ENCODE data around the gene EEF1AKMT1.

DNA sequence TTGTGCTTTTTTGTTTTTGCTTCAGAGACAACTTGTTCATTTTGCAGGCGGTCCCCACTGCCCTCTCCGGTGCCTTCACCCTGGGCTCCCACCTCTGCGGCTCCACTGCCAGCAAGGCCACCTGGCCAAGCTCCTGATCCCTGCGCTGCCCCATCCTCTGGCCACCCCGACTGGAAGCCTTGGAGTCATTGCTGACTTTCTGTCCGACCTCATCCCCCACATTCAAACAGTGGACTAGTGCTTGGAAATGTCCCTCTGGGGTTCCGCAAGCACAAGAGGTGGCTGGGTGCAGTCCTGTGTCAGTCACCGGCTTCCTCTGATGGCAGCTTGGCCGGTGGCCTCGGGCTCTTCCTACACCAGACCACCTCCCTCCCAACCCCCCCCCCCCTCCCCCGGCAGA lies 53.3 kb downstream of the EEF1AKMT1 start:
- TF ChIP-seq, protein P1, sequence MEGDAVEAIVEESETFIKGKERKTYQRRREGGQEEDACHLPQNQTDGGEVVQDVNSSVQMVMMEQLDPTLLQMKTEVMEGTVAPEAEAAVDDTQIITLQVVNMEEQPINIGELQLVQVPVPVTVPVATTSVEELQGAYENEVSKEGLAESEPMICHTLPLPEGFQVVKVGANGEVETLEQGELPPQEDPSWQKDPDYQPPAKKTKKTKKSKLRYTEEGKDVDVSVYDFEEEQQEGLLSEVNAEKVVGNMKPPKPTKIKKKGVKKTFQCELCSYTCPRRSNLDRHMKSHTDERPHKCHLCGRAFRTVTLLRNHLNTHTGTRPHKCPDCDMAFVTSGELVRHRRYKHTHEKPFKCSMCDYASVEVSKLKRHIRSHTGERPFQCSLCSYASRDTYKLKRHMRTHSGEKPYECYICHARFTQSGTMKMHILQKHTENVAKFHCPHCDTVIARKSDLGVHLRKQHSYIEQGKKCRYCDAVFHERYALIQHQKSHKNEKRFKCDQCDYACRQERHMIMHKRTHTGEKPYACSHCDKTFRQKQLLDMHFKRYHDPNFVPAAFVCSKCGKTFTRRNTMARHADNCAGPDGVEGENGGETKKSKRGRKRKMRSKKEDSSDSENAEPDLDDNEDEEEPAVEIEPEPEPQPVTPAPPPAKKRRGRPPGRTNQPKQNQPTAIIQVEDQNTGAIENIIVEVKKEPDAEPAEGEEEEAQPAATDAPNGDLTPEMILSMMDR (conservative IDR thresholded peaks at IDR 0.05; ENCODE audit: low read depth in 2 of 2): no peak
- TF ChIP-seq CREB1 (CRISPR knock-in tag; IDR thresholded peaks at IDR 0.05; ENCODE audit: low read depth): no peak
- no peak for TF ChIP-seq POLR2AphosphoS5 (IDR thresholded peaks at IDR 0.05; ENCODE audit: low read depth)
- no peak for TF ChIP-seq EZH2phosphoT487 (IDR thresholded peaks at IDR 0.05; ENCODE audit: unreplicated experiment)
- no peak for TF ChIP-seq EZH2 (IDR thresholded peaks at IDR 0.05; ENCODE audit: low read depth, unreplicated experiment)
- TF ChIP-seq, protein P2, sequence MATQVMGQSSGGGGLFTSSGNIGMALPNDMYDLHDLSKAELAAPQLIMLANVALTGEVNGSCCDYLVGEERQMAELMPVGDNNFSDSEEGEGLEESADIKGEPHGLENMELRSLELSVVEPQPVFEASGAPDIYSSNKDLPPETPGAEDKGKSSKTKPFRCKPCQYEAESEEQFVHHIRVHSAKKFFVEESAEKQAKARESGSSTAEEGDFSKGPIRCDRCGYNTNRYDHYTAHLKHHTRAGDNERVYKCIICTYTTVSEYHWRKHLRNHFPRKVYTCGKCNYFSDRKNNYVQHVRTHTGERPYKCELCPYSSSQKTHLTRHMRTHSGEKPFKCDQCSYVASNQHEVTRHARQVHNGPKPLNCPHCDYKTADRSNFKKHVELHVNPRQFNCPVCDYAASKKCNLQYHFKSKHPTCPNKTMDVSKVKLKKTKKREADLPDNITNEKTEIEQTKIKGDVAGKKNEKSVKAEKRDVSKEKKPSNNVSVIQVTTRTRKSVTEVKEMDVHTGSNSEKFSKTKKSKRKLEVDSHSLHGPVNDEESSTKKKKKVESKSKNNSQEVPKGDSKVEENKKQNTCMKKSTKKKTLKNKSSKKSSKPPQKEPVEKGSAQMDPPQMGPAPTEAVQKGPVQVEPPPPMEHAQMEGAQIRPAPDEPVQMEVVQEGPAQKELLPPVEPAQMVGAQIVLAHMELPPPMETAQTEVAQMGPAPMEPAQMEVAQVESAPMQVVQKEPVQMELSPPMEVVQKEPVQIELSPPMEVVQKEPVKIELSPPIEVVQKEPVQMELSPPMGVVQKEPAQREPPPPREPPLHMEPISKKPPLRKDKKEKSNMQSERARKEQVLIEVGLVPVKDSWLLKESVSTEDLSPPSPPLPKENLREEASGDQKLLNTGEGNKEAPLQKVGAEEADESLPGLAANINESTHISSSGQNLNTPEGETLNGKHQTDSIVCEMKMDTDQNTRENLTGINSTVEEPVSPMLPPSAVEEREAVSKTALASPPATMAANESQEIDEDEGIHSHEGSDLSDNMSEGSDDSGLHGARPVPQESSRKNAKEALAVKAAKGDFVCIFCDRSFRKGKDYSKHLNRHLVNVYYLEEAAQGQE (IDR thresholded peaks at IDR 0.05; ENCODE audit: unreplicated experiment): no peak
- no peak for TF ChIP-seq ZNF331 (CRISPR knock-in tag; IDR thresholded peaks at IDR 0.05; ENCODE audit: low read depth)

Measured in GM23338 (cell line).